ENCODE results near the gene PLPP3.

PLPP3 gene

GRCh38 chr1:56457756-56458375, 121.5 kb downstream of the PLPP3 start:
- DNase-seq, result no peak

- DNase-seq, result peak in 1 of 2 donors; percentile 6
Observed at GRCh38 chr1:56456435-56457101, 122.8 kb downstream of the PLPP3 start.

- no peak for DNase-seq
Observed at GRCh38 chr1:56453417-56454078, 125.8 kb downstream of the PLPP3 start.

GRCh38 chr1:56453016-56453415, 126.3 kb downstream of the PLPP3 start:
- no peak for DNase-seq

- DNase-seq, result no peak
Observed at GRCh38 chr1:56452027-56453011, 127.0 kb downstream of the PLPP3 start.

GRCh38 chr1:56451491-56451890, 127.9 kb downstream of the PLPP3 start:
- no peak for DNase-seq

- no peak for DNase-seq
Observed at GRCh38 chr1:56450004-56450666, 129.2 kb downstream of the PLPP3 start.

- DNase-seq, result no peak
Observed at GRCh38 chr1:56448529-56449300, 130.6 kb downstream of the PLPP3 start.

GRCh38 chr1:56447823-56448222, 131.5 kb downstream of the PLPP3 start:
- DNase-seq, result no peak

- no peak for DNase-seq
Observed at GRCh38 chr1:56446531-56447098, 132.7 kb downstream of the PLPP3 start.

- DNase-seq, result peak; percentile 8 to 69
Observed at GRCh38 chr1:56444960-56445646, 134.3 kb downstream of the PLPP3 start.
